AG10803 (cell line): ENCODE measurements around the gene IQCE.
A peak's percentile ranks its signal among the peaks of the same experiment; 100 is the strongest.

ENCODE experiments used
- DNase-seq: peaks from one replicate; pipeline ENCODE4 v3.0.0; 2010; ENCODE audit warnings: low read depth
- H3K4me3 ChIP-seq: 2 replicates; pipeline ENCODE4 v1.5.1; 2011; ENCODE audit warnings: mild to moderate bottlenecking, low read length, control low read depth
- CTCF ChIP-seq: conservative IDR thresholded peaks from 2 replicates; pipeline ENCODE4 v1.5.1; 2011; ENCODE audit warnings: mild to moderate bottlenecking, low read length, control low read depth, inconsistent platforms

The IQCE gene

GRCh38 chr7:2567679-2568278, 9.0 kb downstream of the IQCE start:
- TF ChIP-seq CTCF: peak; percentile 75
- no peak overlapping the region for H3K4me3 ChIP-seq
- DNase-seq: peak; percentile 48

- H3K4me3 ChIP-seq: no peak overlapping the region
- no peak for TF ChIP-seq CTCF
- DNase-seq: no peak
Observed at GRCh38 chr7:2568521-2569223, 9.9 kb downstream of the IQCE start.

- DNase-seq: no peak
- TF ChIP-seq CTCF: no peak
- H3K4me3 ChIP-seq: no peak overlapping the region
Observed at GRCh38 chr7:2569421-2569820, 10.6 kb downstream of the IQCE start.

- H3K4me3 ChIP-seq: no peak overlapping the region
- TF ChIP-seq CTCF: no peak
- no peak for DNase-seq
Observed at GRCh38 chr7:2570021-2570420, 11.2 kb downstream of the IQCE start.

- no peak for TF ChIP-seq CTCF
- DNase-seq: no peak
Observed at GRCh38 chr7:2571409-2571808, 12.6 kb downstream of the IQCE start.

GRCh38 chr7:2572101-2572842, 13.5 kb downstream of the IQCE start:
- H3K4me3 ChIP-seq: no peak overlapping the region
- TF ChIP-seq CTCF: no peak
- DNase-seq: no peak

More at GRCh38 chr7:2571409-2571808, 12.6 kb downstream of the IQCE start:
- H3K4me3 ChIP-seq: no peak overlapping the region

- no peak for TF ChIP-seq CTCF
- DNase-seq: no peak
- H3K4me3 ChIP-seq: no peak overlapping the region
Observed at GRCh38 chr7:2573761-2574160, 15.0 kb downstream of the IQCE start.
